OCI-LY3 (cell line): ENCODE measurements around the gene FAM117B.

Source experiments
- H2AFZ ChIP-seq: fragments of 200-600, 300-600 bp; shearing (Covaris generic); 2 replicates; pipeline ENCODE4 v1.6.0; 2014; ENCODE audit warnings: antibody characterized with exemption, low read depth, low read length
- H3K27ac ChIP-seq: fragments of 200-600, 300-600 bp; sonication (generic); 2 replicates; pipeline ENCODE4 v1.5.1; 2014; ENCODE audit warnings: mild to moderate bottlenecking, low read length, moderate library complexity, mixed read lengths
- H3K27me3 ChIP-seq: fragments of 200-600, 300-600 bp; sonication (generic); 2 replicates; pipeline ENCODE4 v1.6.1; 2014; ENCODE audit warnings: low read depth, low read length, mixed read lengths
- H3K36me3 ChIP-seq: fragments of 200-600, 300-600 bp; sonication (generic); replicated peaks from 2 replicates; pipeline ENCODE3; 2014; ENCODE audit warnings: low read depth, low read length, mixed read lengths
- H3K4me1 ChIP-seq: fragments of 300-600, 200-600 bp; sonication (generic); 2 replicates; pipeline ENCODE4 v1.6.1; 2014; ENCODE audit warnings: low read length, mixed read lengths
- H3K4me2 ChIP-seq: fragments of 200-600, 300-600 bp; sonication (generic); 2 replicates; pipeline ENCODE4 v1.6.1; 2014; ENCODE audit warnings: low read length, mixed read lengths
- H3K4me3 ChIP-seq: fragments of 300-600, 200-600 bp; sonication (generic); 2 replicates; pipeline ENCODE4 v1.5.1; 2014; ENCODE audit warnings: antibody characterized with exemption, mild to moderate bottlenecking, low read length, moderate library complexity
- H3K79me2 ChIP-seq: fragments of 300-600, 200-600 bp; shearing (Covaris generic); 2 replicates; pipeline ENCODE4 v1.6.1; 2014; ENCODE audit warnings: mild to moderate bottlenecking, low read length, mixed read lengths
- H3K9ac ChIP-seq: fragments of 300-600, 200-600 bp; shearing (Covaris generic); 2 replicates; pipeline ENCODE4 v1.6.0; 2014; ENCODE audit warnings: mild to moderate bottlenecking, low read length, moderate library complexity
- H3K9me3 ChIP-seq: fragments of 200-600, 300-600 bp; shearing (Covaris generic); 2 replicates; pipeline ENCODE4 v1.6.1; 2014; ENCODE audit warnings: low read length, mixed read lengths; ENCODE audit not compliant: insufficient read depth
- H4K20me1 ChIP-seq: fragments of 200-600, 300-600 bp; sonication (generic); 2 replicates; pipeline ENCODE4 v1.6.1; 2016; ENCODE audit warnings: low read length, mixed read lengths; ENCODE audit not compliant: insufficient read depth
- CTCF ChIP-seq: fragments of 200-600, 300-600 bp; sonication (generic); IDR thresholded peaks from 2 replicates; pipeline ENCODE4 v1.5.1; 2014; ENCODE audit warnings: antibody characterized with exemption, low read length, low read depth
- EZH2phosphoT487 ChIP-seq: fragments of 200-600 bp; shearing (Covaris generic); IDR thresholded peaks from 2 replicates; pipeline ENCODE4 v1.6.1; 2018; ENCODE audit warnings: antibody characterized with exemption, mixed run types, low read depth

The FAM117B gene

GRCh38 chr2:202764991-202765390, 130.2 kb downstream of the FAM117B start:
- Histone ChIP-seq H2AFZ (no peak overlapping the region), H3K36me3 (peaks cover 31% of the 10 kb centered on the region), H3K27me3 (no peaks in the 10 kb centered on the region), H3K27ac (no peak overlapping the region), H4K20me1 (peaks cover 7% of the 10 kb centered on the region), H3K4me2 (peak overlapping the region; percentile 23; the same call in 1 of the 2 replicates), H3K79me2 (no peaks in the 10 kb centered on the region), H3K4me3 (no peak overlapping the region), H3K9me3 (no peaks in the 10 kb centered on the region), H3K4me1 (peaks cover 29% of the 10 kb centered on the region), H3K9ac (no peak overlapping the region)
- TF ChIP-seq CTCF (no peak), EZH2phosphoT487 (no peak)

GRCh38 chr2:202765436-202765835, 130.7 kb downstream of the FAM117B start:
- Histone ChIP-seq H3K4me1 (peaks cover 24% of the 10 kb centered on the region), H3K27ac (no peak overlapping the region), H3K4me3 (no peak overlapping the region), H3K27me3 (no peaks in the 10 kb centered on the region), H4K20me1 (peaks cover 7% of the 10 kb centered on the region), H3K36me3 (peaks cover 26% of the 10 kb centered on the region), H3K9me3 (no peaks in the 10 kb centered on the region), H3K9ac (no peak overlapping the region), H3K79me2 (no peaks in the 10 kb centered on the region), H2AFZ (no peak overlapping the region), H3K4me2 (no peak overlapping the region)
- TF ChIP-seq EZH2phosphoT487 (no peak), CTCF (no peak)

- Histone ChIP-seq H3K27me3 (no peaks in the 10 kb centered on the region), H3K27ac (no peak overlapping the region), H2AFZ (no peak overlapping the region), H3K36me3 (peaks cover 25% of the 10 kb centered on the region), H3K9me3 (no peaks in the 10 kb centered on the region), H3K4me2 (no peak overlapping the region), H4K20me1 (no peaks in the 10 kb centered on the region), H3K9ac (no peak overlapping the region), H3K4me3 (no peak overlapping the region), H3K4me1 (peaks cover 12% of the 10 kb centered on the region), H3K79me2 (no peaks in the 10 kb centered on the region)
- no peak for TF ChIP-seq CTCF
- no peak for TF ChIP-seq EZH2phosphoT487
Measured at GRCh38 chr2:202768273-202768672, 133.5 kb downstream of the FAM117B start.

- H3K27me3 ChIP-seq, result no peaks in the 10 kb centered on the region
Measured at GRCh38 chr2:202769201-202769600, 134.4 kb downstream of the FAM117B start.

More at GRCh38 chr2:202769201-202769600, 134.4 kb downstream of the FAM117B start:
- H3K9me3 ChIP-seq, result no peaks in the 10 kb centered on the region
- no peaks in the 10 kb centered on the region for H4K20me1 ChIP-seq
- no peaks in the 10 kb centered on the region for H3K79me2 ChIP-seq
- H3K36me3 ChIP-seq, result peaks cover 18% of the 10 kb centered on the region
- TF ChIP-seq CTCF (no peak), EZH2phosphoT487 (no peak)
- no peak overlapping the region for H3K27ac ChIP-seq
- no peak overlapping the region for H3K4me2 ChIP-seq
- H2AFZ ChIP-seq, result no peak overlapping the region
- peaks cover 12% of the 10 kb centered on the region for H3K4me1 ChIP-seq
- H3K9ac ChIP-seq, result no peak overlapping the region
- H3K4me3 ChIP-seq, result no peak overlapping the region
